HG03521 (cell line): ENCODE results near the gene LAMA5.

Experiments used
- ATAC-seq: cut with Tn5 transposase; IDR thresholded peaks from one replicate; pipeline ENCODE4 v1.9.1; 2021; ENCODE audit warnings: mild to moderate bottlenecking, moderate library complexity; ENCODE audit not compliant: unreplicated experiment

LAMA5 gene

DNA sequence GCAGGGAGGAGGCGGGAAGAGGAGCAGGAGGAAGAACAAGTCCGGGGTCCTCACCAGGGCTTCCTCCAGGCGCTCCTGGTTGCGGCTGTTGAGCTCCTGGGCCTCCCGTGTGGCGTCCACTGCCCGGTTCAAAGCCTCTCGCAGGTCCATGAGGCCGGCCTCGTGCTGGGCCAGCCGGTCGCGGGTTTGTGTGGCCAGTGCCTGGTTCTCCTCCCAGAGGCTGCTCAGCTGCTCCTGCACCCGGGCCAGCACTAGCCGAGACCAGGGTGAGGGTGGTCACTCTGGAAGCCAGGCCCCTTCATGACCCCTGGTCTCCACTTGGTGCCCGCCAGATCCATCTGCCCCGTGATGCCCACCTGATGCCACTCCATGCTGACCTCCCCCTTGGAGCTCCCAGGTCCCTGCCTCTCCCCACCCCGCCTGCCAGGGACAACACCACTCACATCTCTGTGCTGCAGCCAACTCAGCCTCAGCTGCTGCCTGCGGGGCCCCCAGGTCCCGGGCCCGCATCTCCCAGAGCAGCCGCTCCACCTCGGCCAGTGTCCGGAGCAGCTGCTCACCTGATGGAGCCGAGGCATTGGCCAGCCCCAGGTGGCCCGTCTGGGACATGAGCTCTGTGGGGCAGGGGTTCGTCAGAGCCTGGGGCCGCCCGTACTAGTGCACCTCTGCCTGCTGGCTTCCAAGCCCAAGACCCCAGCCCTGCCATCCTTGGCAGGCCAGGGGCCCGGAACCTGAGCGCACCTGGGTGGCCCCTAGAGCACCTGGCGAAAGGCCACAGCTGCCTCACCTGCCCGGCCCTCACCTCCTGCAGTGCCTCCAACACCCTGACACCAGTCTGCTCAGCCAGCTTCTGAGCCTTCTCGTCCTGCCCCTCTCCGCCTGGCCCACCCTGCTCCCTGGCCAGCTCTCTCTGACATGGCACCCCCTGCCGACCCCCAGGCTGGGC lies 48.4 kb downstream of the LAMA5 start:
- ATAC-seq, result no peak

DNA sequence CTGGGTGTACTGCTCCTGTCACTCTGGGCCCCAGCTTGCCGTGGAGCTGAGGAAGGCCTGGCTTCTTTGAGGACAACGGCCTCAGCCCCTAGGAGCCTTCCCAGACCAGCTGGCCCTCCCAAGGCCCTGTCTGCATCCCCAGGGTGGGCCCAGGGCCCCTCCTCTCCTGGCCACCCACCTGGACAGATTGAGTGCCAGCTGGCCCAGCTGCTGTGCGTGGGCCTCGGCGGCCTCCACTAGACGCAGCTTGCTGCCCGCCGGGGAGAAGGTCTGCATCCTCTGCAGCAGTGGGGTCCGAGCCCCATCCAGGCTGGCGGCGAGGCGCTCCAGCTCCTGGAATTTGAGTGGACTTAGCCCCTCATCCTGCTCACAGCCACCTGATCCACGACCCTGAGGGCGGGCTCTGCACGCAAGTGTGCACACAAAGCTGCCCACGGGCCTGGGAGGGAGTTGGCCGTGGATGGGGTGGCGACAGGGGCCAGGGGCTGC lies 49.9 kb downstream of the LAMA5 start:
- ATAC-seq, result no peak

DNA sequence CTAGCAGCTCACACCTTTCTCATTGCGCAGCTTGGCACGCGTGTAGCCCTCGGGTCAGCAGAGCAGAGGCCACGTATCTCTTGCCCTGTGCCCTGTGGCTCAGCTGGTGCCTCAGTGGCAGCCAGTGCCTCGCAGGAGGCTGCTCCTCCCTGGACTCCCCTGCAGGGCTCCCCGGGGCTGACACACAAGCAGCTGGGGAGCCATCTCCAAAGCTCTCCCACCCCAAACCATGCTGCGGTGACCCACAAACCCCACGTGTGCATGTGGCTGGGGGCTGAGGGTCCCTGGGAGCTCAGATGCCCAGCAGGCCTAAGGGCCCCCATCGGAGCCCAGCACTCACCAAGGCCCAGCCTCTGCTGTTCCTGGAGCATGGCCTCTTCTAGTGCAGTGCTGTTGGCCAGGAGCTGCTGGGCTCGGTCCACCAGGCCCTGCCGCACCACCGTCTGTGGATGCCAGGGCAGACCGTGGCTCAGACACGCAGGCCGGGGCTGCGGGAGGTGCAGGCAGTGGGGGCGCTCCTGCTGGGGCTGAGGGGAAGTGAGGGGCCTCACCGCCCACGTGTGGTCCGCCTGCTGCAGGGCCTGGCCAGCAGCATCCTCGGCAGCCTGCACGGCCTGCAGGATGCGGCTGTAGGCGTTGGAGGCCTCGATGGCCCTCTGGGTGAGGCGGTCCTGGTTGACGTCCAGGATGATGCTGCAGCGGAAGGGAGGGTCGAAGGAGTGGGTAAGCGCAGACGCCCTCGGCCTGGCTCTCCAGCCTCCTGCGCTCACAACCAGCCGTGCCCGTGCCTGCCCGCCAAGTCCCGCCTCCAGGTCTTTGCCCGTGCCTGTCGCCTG lies 50.6 kb downstream of the LAMA5 start:
- no peak for ATAC-seq

DNA sequence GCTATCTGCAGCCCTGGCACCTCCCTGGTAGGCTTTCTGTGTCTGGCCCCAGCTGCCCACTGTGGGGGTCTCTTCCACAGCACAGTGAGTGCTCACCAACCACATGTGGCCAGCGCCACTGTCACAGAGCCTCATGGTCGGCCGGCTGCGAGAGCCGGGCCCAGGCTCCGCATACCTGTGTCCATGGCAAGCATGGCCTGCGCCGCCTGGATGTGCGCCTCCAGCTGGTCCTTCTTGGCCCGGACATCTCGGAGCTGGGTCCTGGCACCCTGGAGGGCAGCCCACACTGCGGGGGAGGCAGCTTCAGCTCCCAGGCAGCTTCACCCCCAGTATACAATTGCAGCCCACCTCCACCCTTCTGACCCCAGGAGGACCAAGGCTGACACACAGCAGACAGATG lies 51.3 kb downstream of the LAMA5 start:
- no peak for ATAC-seq

DNA sequence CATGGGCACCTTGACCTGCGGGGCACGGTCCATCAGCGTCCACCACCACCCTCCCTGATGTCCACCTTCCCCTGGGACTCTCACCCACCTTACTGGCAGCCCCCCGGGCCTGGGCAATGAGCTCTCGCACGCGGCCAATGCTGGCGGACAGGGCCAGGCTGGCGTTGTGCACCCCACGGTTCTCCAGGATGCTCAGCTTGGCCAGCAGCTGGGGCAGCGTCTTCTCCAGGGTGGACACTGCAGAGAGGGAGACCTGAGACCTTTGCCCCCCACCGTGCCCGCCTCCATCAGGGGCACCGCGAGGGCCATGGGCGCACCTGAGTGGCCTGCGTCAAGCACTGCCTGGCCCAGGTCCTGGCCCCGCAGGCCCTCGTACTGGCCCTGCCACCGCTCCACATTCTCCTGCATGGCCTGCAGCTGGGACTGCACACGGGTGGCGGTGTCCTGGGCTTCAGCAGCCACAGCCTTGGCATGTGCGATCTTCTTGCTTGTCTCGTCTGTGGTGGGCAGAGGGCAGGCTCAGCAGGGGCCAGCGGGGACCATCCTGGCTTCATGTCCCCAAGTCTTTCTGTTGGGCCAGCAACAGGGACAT lies 52.3 kb downstream of the LAMA5 start:
- ATAC-seq, result no peak

DNA sequence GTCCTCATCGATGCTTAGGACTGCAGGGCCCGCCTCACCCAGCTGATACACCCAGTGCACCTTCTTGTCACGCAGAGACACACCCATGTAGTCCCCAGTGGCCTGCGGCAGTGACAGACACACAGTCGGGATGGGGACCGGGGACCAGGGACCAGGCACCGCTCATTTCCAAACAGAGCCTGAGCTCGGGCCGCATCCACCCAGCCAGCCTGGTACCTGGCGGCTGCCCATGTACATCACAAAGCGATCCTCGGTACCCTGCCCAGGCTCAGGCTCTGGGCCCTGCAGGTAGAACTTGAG lies 52.8 kb downstream of the LAMA5 start:
- ATAC-seq, result no peak

DNA sequence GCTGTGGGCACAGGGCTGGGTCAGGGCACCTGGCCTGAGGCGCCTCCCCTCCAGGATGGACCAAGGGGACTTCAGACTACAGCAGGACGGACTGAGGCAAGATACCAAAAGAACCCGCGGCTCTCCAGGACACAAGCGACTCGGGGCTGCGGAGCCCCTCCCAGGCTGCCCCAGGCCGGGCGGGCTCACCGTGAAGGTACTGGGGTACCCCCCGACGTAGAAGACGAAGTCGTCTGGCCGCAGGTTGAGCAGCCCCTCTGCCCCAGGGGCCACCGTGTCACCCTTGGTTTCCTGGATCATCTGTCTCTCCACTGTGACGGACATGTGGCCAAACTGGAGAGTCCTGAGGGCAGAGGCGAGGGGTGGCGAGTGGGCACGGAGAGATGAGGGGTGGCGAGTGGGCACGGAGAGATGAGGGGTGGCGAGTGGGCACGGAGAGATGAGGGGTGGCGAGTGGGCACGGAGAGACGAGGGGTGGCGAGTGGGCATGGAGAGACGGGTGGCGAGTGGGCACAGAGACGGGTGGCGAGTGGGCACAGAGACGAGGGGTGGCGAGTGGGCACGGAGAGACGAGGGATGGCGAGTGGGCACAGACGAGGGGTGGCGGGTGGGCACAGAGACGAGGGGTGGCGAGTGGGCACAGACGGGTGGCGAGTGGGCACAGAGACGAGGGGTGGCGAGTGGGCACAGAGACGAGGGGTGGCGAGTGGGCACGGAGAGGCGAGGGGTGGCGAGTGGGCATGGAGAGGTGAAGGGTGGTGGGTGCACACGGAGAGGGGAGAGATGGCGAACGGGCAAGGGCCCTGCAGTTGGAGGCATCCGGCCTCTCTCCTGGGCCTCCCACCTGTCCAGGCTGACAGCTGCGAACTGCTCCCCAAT lies 53.4 kb downstream of the LAMA5 start:
- no peak for ATAC-seq

DNA sequence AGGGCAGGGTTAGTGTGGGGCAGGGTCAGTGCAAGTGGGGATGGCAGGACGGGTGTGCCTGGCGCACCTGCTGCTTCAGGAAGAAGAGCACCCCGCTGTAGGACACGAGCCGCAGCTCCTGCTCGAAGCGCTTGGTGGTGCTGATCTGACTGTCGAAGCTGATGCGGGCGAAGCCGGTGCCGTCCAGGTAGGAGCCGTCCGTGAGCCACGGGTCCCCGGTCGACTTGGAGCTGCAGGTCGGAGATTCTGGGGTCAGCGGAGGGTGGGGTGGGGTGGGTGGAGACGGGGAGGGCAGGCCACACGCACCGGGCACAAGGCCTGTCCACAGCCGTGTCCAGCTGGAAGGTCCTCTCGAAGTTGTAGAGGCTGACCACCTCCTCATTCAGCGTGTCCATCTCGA lies 54.1 kb downstream of the LAMA5 start:
- ATAC-seq, result no peak

DNA sequence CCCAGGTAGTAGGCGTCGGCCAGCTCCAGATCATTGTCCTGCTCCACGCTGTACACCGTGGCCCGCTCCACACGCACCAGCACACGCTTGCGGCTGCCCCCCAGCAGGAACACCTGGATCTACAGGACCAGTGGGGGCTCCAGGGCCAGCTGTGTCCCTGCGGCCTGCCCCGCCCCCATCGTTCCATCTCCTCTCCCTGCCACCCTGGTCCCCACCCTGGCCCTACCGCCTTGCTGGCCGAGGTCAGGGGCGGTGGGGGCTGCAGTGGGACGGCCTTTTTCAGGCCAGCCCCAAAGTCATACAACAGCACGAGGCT lies 54.5 kb downstream of the LAMA5 start:
- ATAC-seq, result no peak

DNA sequence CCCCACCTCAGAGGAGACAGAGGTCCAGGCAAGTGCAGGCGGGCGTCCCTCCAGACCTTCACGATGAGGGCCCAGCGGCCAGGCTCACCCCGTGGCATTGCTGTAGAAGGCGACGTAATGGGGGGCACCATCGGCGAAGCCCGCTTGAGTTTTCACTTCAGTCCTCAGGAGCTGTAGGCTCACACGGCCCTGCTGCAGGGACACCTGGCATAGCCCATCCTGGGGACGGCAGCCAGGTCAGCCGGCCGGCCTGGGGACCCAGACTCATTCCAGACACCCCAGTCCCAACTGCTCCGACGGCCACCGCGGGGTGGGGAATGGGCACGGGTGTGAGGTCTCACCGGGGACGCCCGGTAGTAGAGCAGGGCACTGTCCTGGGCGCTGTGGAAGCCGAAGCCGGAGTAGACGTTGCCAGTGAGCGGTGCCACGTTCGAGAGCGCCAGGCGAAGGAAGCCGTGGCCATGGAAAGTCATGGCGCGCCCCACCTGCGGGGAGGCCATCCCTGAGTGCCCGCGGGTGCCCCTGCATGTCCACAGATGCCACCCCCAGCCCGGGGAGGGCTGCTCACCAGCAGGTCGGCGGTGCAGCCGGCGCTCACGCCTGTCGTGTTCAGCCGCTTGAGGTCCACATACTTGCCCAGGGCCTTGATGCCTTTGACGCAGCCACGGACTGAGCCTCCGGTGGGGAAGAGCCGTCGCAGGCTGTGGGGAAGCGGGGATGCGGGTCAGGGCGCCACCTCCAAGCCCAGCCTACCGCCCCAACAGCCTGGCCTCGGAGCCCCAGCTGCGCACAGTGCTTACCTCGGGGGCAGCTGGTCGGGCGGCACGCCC lies 55.1 kb downstream of the LAMA5 start:
- no peak for ATAC-seq

DNA sequence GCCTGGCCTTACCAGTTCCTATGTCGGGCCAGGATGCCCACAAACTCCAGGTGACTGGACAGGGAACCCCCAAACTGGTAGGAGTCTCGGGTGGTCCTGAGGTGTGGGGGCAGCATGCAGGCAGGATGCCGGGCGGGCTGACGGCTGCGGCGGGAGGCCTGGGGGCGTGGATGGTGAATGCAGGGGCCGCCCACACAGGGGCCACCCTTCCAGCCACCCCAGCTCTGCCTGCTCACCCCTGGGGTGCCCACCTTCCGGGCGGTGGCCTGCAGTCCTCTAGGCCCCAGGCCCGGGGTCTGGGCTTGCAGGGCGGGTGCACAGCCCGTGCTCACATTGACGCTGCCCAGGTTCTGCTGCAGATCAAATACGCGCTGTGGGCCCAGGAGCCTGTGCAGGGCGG lies 56.0 kb downstream of the LAMA5 start:
- no peak for ATAC-seq

DNA sequence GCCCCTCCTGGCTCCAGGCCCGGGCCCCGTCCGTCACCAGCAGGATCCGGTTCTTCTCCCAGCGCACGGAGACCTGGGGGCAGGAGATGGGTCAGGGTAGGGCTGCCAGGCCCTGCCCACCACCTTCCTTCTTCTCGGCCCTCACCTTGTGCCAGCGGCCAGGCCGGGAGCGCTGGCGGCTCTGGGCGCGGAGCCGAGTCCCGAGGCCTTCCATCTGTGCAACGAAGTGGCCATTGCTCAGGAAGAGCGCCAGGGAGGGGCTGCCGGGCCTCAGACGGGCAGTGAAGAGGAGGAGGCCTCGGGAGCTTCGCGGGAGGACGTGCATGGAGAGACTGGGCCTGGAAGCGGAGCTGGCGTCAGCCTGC lies 56.4 kb downstream of the LAMA5 start:
- ATAC-seq, result no peak

DNA sequence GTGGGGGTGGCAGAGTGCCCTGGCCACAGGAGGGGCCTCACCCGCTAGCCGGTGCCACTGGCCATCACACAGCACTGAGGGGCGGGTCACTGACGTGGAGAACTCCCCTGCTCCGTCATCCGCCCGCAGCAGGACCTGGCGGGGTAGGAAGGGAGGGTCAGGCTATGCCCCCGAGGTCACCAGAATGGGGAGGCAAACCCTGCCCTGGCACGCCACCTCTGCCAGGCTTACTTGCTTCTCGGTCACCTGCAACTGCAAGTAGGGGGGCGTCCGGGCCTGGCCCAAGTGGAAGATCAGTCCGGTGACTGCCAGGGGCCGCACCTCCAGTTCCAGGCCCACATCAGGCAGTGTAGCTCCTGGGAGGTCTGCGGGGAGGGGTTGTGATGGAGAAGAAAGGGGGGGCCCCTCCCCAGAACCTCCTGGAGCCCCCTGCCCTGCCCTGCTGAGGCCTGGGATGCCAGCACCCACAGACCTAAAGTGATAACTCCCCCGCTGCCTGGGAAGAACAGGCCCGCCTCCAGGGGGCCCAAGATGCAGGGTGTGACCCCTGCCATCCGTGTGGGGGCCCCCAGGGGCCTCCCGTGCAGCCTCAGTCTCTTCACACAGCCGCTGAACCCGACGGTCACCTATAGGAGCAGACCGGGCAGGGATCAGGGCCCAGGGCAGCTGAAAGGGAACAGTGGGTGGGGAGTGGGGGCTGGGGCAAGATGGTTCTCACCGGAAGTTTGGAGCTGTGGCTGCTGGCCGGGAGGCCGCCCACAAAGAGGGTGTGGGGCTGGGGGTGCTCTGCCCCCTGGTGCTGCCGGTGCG lies 57.0 kb downstream of the LAMA5 start:
- ATAC-seq, result no peak

DNA sequence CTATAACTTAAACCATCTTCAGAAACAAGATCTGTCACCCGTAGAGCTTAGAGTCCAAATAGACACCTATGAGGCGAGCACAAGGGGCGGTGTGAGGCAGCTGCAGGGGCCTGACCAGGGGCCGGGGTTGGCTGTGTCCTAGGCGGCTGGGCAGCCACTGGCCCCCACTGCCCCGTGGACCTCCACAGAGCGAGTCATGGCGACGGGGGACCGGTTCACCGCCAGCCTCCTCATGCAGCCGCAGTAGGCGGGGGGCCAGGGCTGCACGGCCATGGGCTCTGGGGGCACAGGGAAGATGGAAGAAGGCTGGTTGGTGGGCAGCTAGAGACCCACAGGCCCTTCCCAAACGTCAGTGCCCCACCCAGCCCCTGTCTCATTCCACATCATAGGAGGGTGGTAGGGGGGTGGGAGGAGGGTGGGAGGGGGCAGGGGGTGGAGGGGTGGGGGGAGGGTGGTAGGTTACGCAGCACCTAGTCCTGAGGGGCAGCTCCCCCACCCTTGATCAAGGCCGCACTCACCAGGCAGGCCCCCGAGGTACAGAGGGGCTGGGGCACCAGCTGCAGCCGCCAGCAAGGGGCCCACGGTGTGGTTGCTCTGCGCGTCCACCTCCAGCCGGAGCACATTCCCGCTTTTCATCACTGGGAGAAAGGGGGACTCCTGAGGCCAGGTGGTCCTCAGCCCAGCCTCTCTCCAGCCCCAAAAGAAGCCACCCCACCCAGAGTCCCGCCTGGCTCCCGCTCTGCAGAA lies 57.7 kb downstream of the LAMA5 start:
- no peak for ATAC-seq

DNA sequence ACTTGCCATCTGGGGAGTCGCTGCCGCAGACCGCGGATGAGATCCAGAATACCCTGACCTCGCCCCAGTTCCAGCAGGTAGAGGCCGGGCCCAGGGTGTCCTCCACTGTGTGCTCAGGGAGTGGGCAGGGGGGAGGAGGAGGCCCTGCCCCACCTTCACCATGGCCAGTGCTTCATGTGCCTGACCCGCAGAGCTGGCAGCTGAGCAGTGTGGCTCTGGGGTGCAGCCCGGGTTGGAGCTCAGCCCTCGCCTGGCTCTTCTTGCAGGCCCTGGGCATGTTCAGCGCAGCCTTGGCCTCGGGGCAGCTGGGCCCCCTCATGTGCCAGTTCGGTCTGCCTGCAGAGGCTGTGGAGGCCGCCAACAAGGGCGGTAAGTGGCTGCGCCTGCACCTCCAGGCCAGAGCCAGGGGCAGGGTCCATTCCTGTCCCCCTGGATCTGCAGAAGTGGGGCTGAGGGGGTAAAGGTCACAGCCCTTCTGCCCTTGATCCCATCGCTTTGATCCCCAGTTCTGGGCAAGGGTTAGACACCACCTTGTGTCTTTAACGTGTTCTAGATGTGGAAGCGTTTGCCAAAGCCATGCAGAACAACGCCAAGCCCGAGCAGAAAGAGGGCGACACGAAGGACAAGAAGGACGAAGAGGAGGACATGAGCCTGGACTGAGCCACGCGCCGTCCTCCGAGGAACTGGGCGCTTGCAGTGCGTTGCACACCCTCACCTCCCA lies 58.9 kb downstream of the LAMA5 start:
- no peak for ATAC-seq

DNA sequence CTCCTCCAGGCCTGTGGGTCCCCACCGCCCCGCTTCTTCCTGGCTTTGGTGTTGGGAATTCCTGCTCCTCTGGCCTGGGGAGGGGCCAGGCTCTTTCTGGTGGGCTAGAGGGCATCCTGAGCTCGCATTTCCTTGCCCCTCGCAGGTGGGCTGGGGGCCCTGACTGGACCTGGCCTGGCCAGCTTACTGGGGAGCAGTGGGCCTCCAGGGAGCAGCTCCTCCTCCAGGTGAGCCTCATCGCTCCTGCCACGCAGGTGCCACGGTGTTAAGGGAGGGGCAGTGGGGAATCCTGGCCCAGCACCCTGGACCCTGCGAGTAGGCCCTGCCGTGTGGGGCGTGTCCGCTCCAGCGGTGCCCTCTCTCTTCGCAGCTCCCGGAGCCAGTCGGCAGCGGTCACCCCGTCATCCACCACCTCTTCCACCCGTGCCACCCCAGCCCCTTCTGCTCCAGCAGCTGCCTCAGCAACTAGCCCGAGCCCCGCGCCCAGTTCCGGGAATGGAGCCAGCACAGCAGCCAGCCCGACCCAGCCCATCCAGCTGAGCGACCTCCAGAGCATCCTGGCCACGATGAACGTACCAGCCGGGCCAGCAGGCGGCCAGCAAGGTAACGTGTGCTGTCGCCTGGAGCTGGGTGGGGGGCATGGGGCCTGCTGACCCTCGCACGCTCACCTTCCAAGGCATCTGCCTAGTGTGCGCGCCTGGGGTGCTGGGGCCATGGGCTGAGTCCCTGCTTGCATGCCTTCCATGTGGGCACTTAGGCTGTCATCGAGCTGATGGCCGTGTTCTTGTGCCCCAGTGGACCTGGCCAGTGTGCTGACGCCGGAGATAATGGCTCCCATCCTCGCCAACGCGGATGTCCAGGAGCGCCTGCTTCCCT lies 59.6 kb downstream of the LAMA5 start:
- no peak for ATAC-seq
